Activated T-helper 1 cell treated with anti-CD3 and anti-CD28 coated beads, Interleukin-12 subunit alpha, Interleukin-12 subunit beta, Interleukin-2, Interleukin-4 antibody, amounts not matched to agents 30 ng/mL and 10 ng/mL and 1 ng/mL, durations not matched to agents 14 hours and 24 hours and 36 hours (primary cell): Measurements from ENCODE around the gene HUS1B. TPM values are rescaled to one million over a fixed set of nuclear protein-coding genes. Genes with fewer than 3 reads are reported as not detected.

ENCODE experiments used
- DNase-seq: peaks from one replicate; pipeline ENCODE4 v3.0.0; 2021; ENCODE audit warnings: low spot score
- H3K27ac Mint-ChIP-seq: one replicate; pipeline ENCODE4 v1.8.0; 2021; ENCODE audit warnings: mild to moderate bottlenecking, mixed read lengths
- H3K27me3 Mint-ChIP-seq: one replicate; pipeline ENCODE4 v1.8.0; 2022; ENCODE audit warnings: mild to moderate bottlenecking, moderate library complexity, mixed read lengths; ENCODE audit not compliant: insufficient read depth
- H3K36me3 Mint-ChIP-seq: one replicate; pipeline ENCODE4 v1.8.0; 2021; ENCODE audit warnings: low read depth, mixed read lengths
- H3K4me1 Mint-ChIP-seq: one replicate; pipeline ENCODE4 v1.8.0; 2021; ENCODE audit warnings: low read depth, mixed read lengths
- H3K4me3 Mint-ChIP-seq: one replicate; pipeline ENCODE4 v1.8.0; 2021; ENCODE audit warnings: mild to moderate bottlenecking, moderate library complexity, mixed read lengths
- H3K9me3 Mint-ChIP-seq: one replicate; pipeline ENCODE4 v1.8.0; 2021; ENCODE audit warnings: mixed read lengths
- intact Hi-C: fragments of 100-400 bp; cut with micrococcal nuclease; formaldehyde crosslinking; loops from one replicate; pipeline ENCODE4 v1.15.1; 2024
- total RNA-seq: library from RNA; stranded (reverse); gene quantifications from 2 replicates; pipeline ENCODE4 v1.2.3, GENCODE V29; 2022

HUS1B gene
- total RNA-seq, 1 donor from 2014 or later: 2.8 TPM

GRCh38 chr6:606829-607379 is 50.0 kb downstream of the HUS1B start:
- intact Hi-C loops: no loop called here
- H3K36me3 Mint-ChIP-seq: peaks cover 37% of the 10 kb centered on the region
- H3K27ac Mint-ChIP-seq: no peak overlapping the region
- peaks cover 3% of the 10 kb centered on the region for H3K9me3 Mint-ChIP-seq
- no peak for DNase-seq
- H3K4me1 Mint-ChIP-seq: peaks cover 14% of the 10 kb centered on the region
- no peaks in the 10 kb centered on the region for H3K27me3 Mint-ChIP-seq
- H3K4me3 Mint-ChIP-seq: no peak overlapping the region

Other genes starting within 250 kb of the HUS1B start
- gene EXOC2, start 36.0 kb upstream of the HUS1B start, total RNA-seq: 44.5 and 47.1 TPM in 2 replicates